ENCODE results near the gene ZNF782. TPM values are rescaled to one million over a fixed set of nuclear protein-coding genes. Genes with fewer than 3 reads are reported as not detected.
"Not testable (repeated sequence)": the region's sequence is repeated elsewhere in the genome, so short reads cannot be mapped to it uniquely, and the experiment has no call there.

ZNF782 gene
- total and polyA plus RNA-seq, 2 donors (not counting 3 experiments of a cell fraction or from before 2014, with no cell fraction given), result 0.97 to 3.6 TPM

GRCh38 chr9:96813607-96814006 lies 40.7 kb downstream of the ZNF782 start:
- H3K27me3 ChIP-seq (ENCODE audit: control insufficient read depth in 2 of 2, insufficient read depth in 2 of 2, low read length in 2 of 2), result no peaks in the 10 kb centered on the region
- H4K20me1 ChIP-seq (replicated peaks; ENCODE audit: control insufficient read depth, extremely low read depth, insufficient read depth, low read length), result no peaks in the 10 kb centered on the region
- dilution Hi-C loops (cut with MboI; ENCODE audit: extremely low pct_ligation_motif_present, low sequenced_read_pairs), result no loop called here
- DNase-seq (ENCODE audit: low read depth, low spot score) (no peak), FAIRE-seq (no peak)
- intact Hi-C loops (cut with micrococcal nuclease), result no loop called here
- no peak overlapping the region for H3K9ac ChIP-seq (replicated peaks; ENCODE audit: extremely low read depth, insufficient read depth, low read length)
- no TSS peak for BruUV-seq (replicated peaks)
- H3K79me2 ChIP-seq (ENCODE audit: control insufficient read depth, insufficient read depth, low read length), result no peaks in the 10 kb centered on the region
- TF ChIP-seq GATA2 (IDR thresholded peaks at IDR 0.05; ENCODE audit: insufficient read depth, insufficient read length, low read depth, low read length), result no peak
- no peak for TF ChIP-seq EZH2 (IDR thresholded peaks at IDR 0.05; ENCODE audit: borderline replicate concordance, low read depth, low read length, severe bottlenecking)
- H3K4me2 ChIP-seq (ENCODE audit: insufficient read depth, low read length), result no peak overlapping the region
- no peak overlapping the region for H3K27ac ChIP-seq (ENCODE audit: insufficient read depth, low read depth, low read length)
- no peak overlapping the region for H2AFZ ChIP-seq (ENCODE audit: low read depth, low read length)
- CTCF ChIA-PET, result no interaction called here
- H3K4me3 ChIP-seq (replicated peaks in 1 of 3; ENCODE audit: insufficient read depth in 1 of 3, low read depth in 1 of 3, low read length in 3 of 3), result no peak overlapping the region
- H3K4me1 ChIP-seq (ENCODE audit: control insufficient read depth, extremely low read depth, insufficient read depth, low read length), result no peaks in the 10 kb centered on the region
- no peaks in the 10 kb centered on the region for H3K9me1 ChIP-seq (replicated peaks; ENCODE audit: control insufficient read depth, extremely low read depth, insufficient read depth, low read length)
- H3K9me3 ChIP-seq (replicated peaks; ENCODE audit: control insufficient read depth, insufficient read depth, low read length), result peaks cover 6% of the 10 kb centered on the region
- POLR2A ChIA-PET, result no interaction called here
- no peaks in the 10 kb centered on the region for H3K36me3 ChIP-seq (ENCODE audit: control insufficient read depth in 2 of 2, extremely low read depth in 1 of 2, insufficient read depth in 2 of 2, low read length in 2 of 2)

GRCh38 chr9:96798959-96799358 lies 55.4 kb downstream of the ZNF782 start:
- H3K4me3 ChIP-seq (replicated peaks in 1 of 3; ENCODE audit: insufficient read depth in 1 of 3, low read depth in 1 of 3, low read length in 3 of 3); H3K36me3 ChIP-seq (ENCODE audit: control insufficient read depth in 2 of 2, extremely low read depth in 1 of 2, insufficient read depth in 2 of 2, low read length in 2 of 2); BruUV-seq (replicated peaks); H3K9ac ChIP-seq (replicated peaks; ENCODE audit: extremely low read depth, insufficient read depth, low read length); CTCF ChIA-PET; FAIRE-seq; H2AFZ ChIP-seq (ENCODE audit: low read depth, low read length); H3K27ac ChIP-seq (ENCODE audit: insufficient read depth, low read depth, low read length); H3K9me1 ChIP-seq (replicated peaks; ENCODE audit: control insufficient read depth, extremely low read depth, insufficient read depth, low read length); DNase-seq (ENCODE audit: low read depth, low spot score); dilution Hi-C loops (cut with MboI; ENCODE audit: extremely low pct_ligation_motif_present, low sequenced_read_pairs); H3K4me2 ChIP-seq (ENCODE audit: insufficient read depth, low read length); H3K79me2 ChIP-seq (ENCODE audit: control insufficient read depth, insufficient read depth, low read length); H3K4me1 ChIP-seq (ENCODE audit: control insufficient read depth, extremely low read depth, insufficient read depth, low read length); H3K27me3 ChIP-seq (ENCODE audit: control insufficient read depth in 2 of 2, insufficient read depth in 2 of 2, low read length in 2 of 2); POLR2A ChIA-PET; intact Hi-C loops (cut with micrococcal nuclease); H4K20me1 ChIP-seq (replicated peaks; ENCODE audit: control insufficient read depth, extremely low read depth, insufficient read depth, low read length): not testable (repeated sequence)
- peaks cover 12% of the 10 kb centered on the region for H3K9me3 ChIP-seq (replicated peaks; ENCODE audit: control insufficient read depth, insufficient read depth, low read length)
